Activated CD4-positive, alpha-beta T cell treated with anti-CD3 and anti-CD28 coated beads, Interleukin-2, amount 50 U/mL, for 4 hours (primary cell): Measurements from ENCODE around the gene HIBADH.
"Not testable (repeated sequence)": the region's sequence is repeated elsewhere in the genome, so short reads cannot be mapped to it uniquely, and the experiment has no call there.

Source experiments
- DNase-seq, 2 experiments: peaks; one replicate each; pipeline ENCODE4 v3.0.0-alpha.2; 2020

Gene HIBADH

DNA sequence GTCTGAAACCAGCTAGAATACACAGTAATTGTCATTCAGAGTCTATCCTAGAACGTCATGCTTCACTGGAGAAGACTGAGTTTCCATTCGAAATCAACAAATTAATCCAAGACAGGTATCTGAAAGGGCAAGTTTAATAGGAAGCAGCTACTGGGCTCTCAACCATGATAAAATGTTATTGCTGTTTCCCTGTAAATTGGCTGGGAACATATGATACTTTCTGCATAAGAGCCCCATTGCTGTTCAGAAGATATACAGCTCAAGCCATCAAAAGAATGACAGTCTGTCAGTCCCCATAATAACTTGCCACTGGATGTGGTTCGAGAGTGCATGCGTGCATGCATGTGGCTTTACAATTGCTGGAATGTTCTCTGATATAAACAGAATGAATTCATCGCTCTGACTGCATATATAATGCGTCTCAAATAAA, 129.0 kb downstream of the HIBADH start:
- no peak for DNase-seq

DNA sequence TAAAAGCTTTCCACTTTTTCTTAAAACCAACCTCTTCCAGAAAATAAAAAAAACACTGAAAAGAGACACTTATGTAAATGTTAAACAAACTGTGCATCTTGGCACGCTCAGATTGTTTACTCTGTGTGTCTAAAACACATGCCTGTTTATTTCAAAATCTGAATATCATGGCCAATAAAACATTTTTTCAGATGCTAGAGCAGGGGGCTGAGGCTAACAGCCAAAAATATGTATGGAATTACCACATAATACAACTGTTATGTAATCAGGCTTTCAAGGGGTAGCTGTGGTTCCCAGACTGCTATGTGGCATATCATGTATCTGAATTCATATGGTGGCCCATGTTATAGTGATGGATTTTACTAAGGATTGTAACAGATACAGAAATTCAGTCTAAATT, 130.4 kb downstream of the HIBADH start:
- DNase-seq, result no peak

DNA sequence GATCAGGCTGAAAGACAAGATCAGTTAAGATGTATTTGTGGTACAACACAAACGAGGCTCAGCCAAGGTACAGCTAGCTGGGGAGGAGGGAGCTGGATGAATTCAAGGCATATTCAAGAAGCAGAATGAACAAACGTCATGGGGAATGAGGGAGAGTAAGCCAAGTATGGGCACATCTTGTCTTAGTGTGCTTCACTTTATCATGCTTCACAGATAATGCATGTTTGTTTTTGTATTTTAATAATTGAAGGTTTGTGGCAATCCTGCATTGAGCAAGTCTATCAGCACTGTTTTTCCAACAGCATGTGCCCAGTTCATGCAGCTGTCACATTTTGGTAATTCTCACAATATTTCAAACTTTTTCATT, 135.4 kb downstream of the HIBADH start:
- DNase-seq, result no peak

DNA sequence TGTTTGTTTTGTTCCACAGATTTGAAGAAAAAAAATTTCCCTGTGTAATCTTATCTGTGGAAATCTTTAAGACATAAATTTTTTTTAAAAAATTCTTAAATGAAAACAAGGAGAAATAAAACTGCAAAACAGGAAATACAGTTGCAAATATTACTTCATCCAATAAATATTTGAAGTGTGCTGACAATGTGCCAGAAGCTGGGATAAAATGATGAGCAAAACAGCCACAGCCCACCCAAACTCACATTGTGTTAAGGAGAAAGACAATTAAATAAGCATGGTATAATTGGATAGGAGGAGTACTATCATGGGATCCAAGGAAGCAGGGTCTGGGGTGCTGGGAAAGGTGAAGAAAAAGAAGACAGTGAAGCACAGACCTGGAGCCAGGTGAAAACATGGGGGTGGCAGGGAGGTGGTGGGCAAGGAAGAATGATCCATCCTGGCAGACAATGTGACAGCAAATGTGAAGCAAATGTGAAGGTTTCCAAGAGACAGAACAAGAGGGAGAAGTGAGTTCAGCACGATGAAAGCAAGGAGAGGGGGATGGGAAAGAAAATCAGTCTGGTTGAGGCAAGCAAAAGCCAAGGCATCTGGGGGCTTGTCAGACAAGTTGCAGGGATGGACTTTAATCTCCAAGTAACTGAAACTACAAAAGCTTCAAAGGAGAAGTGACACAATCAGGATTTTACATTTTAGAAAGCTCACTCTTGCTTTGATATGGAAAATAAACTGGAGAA, 135.9 kb downstream of the HIBADH start:
- DNase-seq, result no peak

DNA sequence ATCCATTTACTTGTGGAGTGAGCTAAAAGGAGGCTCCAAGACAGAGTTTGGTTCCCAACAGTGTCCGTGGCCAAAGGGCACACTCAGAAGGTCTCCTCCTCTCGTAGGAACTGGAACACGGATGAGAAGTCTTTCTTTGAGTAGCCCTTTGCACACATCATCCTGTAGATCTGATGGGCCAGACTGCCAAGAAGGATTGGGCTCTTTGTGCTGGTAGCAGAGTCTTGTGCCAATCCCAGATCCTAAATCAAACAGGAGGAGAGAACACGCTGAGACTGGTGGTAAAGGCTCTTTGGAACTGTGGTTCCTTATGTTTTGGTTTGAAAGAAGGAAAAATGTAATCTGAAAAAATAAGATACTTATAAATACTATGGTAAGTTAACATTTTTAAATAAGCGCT, 136.6 kb downstream of the HIBADH start:
- no peak for DNase-seq

DNA sequence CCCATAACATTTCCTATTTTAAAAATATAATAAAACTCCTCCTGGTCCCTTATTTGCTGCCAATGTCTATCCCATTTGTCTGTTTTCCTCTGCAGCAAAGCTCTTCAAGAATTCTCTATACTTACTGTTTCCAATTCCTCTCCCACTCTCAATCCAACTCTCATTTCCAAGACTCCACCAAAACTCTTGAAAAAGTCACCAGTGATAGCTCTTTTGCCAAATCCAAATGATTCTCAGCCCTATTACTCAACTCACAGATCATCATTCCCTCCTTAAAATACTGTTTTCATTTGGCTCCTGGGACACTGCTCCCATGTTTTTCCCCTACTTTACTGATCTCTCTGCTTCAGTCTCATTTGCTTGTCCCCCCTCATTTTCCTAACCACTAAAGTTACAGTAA, 139.4 kb downstream of the HIBADH start:
- DNase-seq, result no peak

DNA sequence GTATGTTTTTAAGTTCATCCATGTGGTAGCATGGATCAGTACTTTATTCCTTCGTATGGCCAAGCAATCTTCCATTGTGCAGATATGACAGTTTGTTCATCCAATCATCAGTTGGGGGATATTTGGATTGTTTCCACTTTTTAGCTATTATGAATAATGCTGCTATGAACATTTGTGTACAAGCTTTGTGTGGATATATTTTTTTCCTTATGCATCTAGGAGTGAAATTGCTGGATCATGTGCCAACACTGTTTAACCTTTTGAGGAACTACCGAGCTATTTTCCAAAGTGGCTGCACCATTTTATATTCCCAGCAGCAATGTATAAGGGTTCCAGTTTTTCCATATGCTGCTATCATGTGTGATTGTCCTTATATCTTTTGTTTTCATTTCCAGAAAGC, 140.1 kb downstream of the HIBADH start:
- DNase-seq, result no peak

DNA sequence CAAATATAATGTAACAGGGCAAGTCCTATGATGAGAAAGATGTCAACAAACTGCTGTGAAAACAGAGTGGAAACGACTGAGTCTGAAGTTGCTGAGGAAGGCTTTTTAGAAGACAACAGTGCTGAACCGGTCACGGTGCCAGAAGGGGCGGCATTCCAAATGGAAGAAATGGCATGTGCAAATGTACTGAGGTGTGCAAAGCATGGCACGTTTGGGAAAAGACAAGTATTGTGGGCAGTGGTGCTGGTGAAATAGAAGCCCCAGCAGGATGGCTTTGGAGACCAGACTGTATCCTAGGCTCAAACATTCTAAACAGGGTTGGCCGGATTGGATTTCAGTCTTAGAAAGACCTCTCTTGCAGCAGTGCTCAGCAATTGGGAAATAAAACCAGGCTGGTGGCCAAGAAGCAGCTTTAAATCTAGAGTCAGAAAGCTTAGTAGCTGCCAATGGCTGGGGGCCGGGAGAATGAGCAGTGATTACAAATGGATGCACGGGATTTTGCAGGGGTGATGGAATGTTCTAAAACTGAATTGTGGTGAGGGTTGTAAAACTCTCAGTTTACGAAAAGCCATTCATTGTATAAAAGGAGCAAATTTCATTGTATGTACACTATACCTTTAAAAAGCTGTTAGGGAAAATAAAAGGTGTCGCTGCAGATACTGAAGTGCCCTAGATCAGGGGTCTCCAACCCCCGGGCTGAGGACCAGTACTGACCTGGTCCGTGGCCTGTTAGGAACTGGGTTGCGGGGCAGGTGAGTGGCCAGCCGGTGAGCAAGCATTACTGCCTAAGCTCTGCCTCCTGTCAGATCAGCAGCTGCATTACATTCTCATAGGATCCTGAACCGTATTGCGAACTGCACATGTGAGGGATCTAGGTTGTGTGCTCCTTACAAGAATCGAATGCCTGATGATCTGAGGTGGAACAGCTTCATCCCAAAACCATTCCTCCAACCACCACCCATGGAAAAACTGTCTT, 141.6 kb downstream of the HIBADH start:
- DNase-seq, result no peak

DNA sequence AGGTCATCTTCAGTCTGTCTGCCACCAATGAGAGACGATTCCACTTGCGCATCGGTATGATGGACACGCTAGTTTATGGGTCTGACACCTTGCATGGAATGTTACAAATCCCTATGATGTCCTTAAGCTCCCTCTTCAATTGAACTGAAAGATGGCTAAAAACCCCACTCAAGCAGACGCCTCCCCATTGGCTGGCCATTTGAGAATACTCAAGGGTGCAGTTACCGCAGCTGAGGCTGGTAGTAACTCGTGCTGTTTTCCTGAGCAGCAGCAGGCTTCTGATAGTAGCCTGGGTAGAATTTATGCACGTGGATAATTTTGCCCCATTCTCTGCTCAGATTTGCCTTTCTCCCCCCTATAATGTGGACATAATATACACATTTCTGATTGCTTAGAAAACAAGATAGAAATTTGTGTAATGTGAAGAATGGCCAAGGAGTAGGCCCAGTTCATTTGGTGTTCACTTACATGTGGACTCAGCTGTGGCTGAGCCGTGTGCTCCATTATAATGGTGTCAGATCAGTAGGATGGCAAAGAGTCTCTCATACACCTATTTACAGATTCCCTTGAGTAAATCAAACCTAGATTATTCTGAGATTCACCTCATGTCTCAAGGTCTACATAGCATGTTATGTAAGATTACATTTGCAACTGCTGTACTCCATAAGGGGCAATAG, 142.8 kb downstream of the HIBADH start:
- DNase-seq, result no peak

DNA sequence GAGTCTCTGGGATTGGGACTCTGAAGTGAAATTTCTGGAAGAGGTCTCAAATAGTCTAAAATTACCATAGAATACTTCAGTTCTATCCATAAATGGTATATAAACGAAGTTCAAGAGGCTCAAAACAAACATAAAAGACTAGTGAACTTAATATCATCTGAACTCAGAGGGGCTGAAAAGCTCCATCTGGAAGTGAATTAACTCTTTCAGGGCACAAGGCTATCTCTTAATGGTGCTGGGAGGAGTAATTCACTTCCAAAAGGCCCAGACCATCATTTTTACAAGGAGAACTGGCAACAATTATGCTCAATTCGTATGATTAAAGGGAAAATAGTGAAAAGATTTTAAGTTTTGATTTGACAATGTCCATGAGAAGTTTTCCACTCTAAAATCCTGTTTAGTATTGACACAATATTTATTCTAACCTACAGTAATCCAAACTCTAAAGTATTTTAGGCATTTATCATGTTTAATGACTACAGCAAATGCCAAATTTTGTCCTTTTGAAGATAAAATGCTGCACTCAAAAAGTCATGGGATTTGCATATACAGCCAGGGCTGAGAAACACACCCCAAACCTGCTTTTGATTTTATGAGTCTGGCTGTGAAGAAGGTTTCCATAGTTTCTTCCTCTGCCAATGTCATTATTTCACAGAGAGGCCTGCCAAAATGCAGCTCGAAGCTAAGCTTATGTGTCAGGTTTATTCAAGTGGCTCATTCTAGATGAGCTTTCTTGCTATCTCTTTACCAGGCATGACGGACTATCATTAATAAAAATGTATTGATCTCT, 143.9 kb downstream of the HIBADH start:
- no peak for DNase-seq

DNA sequence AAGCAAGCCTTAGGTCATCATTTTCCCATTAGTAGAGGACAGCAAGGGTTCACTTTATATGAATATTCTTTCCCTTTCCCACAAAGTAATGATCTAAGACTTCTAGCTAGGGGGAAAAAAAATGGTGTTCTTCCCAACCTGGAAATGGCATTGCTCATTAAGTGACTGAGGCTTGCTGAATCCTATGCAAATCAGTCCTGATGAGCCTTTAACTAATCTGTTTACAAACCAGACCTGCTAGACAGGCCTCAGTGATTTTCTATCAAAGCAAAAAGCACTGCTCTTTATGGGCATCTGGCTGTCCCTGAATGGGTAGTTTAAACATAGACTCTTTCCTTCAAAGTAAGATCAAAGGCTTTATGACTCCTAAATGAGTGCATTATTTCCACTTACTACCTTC, 146.3 kb downstream of the HIBADH start:
- DNase-seq, result no peak

DNA sequence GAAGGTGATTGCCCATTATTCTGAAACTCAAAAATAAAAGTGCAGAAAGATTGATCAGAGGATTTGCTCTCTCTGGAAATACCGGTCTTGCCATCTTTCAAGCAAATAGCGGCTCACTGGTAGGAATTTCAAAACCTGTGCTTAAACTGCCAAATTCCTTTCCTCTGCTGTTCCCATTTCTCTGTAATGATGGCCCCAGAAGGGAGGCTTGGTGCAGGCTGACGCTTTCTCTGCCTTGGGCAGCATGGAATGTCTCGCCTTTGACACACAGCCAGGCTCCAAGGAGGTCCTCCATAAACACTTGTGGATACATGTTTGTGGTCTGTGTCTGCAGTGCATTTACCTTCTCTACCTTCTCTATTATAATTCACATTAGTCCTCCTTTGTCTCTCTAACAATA, 146.8 kb downstream of the HIBADH start:
- no peak for DNase-seq

DNA sequence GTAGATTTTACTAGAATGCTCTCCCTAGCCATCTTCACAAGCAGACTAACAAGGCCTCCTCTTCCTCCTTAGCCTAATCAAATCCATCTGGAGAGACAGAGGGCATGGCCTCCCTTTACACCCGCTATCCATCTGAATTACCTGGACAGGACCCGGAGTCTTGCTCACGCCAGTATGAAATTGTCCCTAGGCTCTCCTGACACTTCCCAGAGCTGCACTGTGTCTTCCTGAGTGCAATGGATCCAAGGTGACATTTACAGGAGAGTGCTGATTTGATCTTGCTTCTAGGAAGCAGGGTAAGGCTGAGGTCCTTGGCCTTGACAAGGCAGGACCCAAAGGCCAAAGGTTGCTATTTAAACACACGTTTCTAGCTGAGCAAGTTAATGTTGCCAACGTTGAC, 147.8 kb downstream of the HIBADH start:
- no peak for DNase-seq

DNA sequence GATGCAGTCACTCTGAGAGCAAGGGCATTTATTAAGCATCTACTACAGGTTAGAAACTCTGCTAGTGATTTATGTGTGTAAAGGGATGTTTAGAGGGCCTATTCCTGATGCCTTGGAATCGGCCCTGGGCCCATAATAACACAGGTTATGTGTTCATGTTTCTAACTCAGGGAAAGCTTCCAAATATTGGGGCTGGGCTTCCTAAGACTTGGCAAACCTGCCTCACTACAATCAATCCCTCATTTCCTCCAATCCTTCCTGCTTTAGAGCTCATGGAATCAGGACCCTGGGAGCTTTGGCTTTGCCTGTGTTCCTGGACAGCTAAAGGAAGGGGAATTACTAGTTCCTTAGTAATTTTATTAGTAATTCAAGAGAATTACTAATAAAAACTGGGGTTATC, 148.8 kb downstream of the HIBADH start:
- no peak for DNase-seq

DNA sequence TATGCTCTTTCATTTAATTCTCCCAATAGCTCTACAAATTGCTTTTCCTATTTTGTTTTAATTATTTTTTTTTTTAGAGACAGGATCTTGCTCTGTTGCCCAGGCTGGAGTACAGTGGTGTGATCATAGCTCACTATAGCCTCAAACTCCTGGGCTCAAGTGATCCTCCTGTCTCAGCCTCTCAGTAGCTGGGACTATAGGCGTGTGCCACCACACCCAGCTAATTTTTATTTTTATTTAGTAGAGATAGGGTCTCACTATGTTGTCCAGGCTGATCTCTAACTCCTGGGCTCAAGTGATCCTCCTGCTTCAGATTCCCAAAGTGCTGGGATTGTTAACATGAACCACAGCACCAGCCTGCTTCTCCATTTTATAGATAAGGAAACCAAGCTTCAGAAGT, 151.3 kb downstream of the HIBADH start:
- DNase-seq, result not testable (repeated sequence)

DNA sequence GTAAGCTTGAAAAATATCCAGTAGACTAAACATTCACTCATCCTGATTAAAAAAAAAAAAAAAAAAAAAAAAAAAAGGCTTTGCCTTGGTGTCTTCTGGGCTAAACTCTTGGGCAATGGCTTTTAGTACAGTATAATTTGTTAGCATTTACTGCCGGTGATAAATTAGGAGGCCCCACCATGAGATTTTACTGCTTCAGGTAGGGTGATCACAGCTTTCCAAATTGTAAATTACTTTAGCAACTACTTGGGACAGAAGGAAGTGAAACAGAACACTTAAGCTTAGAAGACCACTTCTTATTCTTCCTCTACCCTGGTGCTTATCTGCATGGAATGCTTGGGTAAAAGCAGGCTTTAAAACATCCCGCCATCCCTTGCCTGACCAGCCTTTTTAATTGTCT, 152.1 kb downstream of the HIBADH start:
- DNase-seq, result no peak

DNA sequence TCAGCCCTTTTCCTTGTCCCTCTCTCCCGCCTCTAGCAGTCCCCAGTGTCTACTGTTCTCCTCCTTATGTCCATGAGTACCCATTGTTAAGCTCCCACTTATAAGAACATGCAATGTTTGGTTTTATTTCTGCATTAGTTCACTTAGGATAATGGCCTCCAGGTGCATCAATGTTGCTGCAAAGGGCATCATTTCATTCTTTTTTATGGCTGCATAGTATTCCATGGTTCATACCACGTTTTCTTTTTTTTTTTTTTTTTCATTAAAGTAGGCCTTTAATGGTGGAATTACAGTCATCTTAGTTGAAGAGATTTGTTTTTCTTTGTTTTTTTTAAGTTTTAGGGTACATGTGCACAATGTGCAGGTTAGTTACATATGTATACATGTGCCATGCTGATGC, 160.8 kb downstream of the HIBADH start:
- DNase-seq, result not testable (repeated sequence)

DNA sequence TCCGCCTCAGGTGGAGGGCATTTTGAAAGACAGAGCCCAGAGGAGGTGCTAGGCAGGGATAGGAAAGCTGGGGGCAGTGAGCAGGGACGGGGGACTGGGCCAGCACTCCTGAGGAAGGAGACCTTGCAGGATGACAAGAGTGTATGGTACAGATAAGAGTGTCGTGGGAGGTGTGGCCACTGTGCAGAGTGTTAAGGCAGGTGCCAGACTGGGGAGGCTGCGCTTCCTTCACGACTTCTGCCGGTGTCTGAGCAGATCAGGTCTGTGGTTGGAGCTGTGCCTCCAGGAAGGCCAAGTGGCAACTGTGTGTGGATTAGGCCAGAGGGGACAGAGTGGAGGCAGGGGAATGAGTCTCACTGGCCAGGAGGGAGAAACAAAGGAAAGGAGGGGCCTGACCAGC, 161.7 kb downstream of the HIBADH start:
- DNase-seq, result no peak

DNA sequence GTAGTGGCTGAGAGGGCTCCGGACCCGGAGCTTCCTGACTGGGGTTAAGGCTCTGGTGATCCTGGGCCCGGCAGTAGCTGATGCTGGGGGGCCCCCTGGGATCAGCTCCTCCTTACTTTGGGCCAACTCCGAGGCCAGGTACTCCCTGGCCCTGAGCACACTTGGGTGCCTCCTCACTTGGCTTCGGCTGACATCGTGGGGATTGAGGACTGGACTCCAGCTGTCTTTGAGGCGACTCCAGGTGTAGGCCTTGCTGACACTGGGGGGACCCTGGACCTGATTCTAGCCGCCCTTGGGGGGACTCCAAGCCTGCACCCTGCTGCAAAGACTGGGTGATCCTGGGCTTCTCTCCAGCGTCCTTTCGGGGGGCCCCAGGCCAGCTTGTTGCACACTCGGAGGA, 170.5 kb downstream of the HIBADH start:
- DNase-seq, result no peak

DNA sequence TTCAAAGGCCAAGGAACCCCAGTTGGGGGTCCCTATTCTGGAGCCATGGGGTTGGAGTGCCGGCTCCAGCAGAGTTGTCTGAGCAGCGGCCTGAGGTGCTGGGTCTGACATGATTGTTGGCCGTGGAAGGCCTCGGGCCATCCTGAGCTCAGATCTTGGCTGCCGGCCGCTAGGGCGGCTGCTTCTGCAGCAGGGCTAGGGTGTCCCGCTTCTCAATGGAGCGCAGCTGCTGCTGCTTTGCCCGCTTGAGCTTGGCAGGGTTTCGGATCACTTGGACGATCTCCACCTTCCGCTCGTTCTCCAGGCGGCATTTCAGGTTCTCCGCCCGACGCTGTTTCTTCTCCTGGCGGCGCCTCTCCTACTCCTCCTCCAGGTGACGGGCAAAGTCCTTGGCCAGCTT, 171.1 kb downstream of the HIBADH start:
- no peak for DNase-seq

DNA sequence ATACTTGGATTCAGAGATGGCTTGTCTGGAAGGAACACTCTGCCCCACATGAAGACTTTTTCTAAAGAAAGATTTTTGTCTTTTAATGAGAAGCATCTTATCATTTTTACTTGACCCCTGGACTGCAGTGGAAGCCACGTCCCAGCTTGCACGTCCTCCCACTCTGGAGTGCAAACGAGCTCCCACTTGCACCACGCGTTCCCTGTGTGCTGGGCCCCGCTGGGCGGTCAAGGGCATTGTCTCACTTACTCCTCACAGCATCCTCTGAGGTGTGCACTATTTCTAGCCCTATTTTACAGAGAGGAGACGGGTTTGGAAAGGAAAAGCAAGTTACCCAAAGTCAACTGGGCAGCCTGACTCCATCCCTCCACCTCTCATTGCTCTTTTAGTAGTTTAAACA, 175.2 kb downstream of the HIBADH start:
- no peak for DNase-seq

DNA sequence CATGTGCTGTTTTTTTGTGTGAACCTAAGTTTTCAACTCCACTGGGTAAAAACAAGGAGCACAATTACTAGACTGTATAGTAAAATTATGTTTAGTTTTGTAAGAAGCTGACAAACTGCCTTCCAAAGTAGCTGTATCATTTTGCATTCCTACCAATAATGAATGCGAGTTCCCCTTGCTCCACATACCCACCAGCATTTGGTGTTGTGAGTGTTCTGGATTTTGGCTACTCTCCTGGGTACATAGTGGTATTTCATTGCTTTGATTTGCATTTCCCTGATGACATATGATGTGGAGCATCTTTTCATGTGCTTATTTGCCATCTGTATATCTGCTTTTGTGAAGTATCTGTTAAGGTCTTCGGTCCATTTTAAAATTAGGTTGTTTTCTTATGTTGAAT, 178.2 kb downstream of the HIBADH start:
- no peak for DNase-seq

DNA sequence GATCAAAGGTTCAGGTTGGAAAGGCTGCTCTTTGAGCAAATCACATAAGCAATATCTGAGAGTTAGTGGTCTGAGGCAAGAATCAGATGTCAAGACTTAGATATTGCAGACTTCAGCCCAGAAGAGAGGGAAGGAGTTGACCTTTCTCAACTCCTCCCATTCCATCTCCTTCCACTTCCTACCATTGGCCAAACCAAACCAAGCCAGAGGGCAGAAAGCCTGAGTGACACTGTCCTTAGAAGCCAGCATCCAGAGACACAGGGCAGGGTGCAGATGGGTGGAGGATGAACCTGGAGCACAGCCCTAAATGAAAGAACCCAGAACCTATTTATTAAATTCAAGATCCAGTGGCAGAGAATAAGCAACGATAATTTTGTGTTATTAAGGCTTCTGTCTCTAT, 180.5 kb downstream of the HIBADH start:
- no peak for DNase-seq
